Activated T-helper 9 cell treated with anti-CD3 and anti-CD28 coated beads, Interleukin-2, amount 50 U/mL, for 16 hours (primary cell): ENCODE measurements around the gene ABLIM3.
"Not testable (repeated sequence)": the region's sequence is repeated elsewhere in the genome, so short reads cannot be mapped to it uniquely, and the experiment has no call there.

Experiments
- DNase-seq: peaks from one replicate; pipeline ENCODE4 v3.0.0-alpha.2; 2020; ENCODE audit warnings: low read depth

Gene ABLIM3

DNA sequence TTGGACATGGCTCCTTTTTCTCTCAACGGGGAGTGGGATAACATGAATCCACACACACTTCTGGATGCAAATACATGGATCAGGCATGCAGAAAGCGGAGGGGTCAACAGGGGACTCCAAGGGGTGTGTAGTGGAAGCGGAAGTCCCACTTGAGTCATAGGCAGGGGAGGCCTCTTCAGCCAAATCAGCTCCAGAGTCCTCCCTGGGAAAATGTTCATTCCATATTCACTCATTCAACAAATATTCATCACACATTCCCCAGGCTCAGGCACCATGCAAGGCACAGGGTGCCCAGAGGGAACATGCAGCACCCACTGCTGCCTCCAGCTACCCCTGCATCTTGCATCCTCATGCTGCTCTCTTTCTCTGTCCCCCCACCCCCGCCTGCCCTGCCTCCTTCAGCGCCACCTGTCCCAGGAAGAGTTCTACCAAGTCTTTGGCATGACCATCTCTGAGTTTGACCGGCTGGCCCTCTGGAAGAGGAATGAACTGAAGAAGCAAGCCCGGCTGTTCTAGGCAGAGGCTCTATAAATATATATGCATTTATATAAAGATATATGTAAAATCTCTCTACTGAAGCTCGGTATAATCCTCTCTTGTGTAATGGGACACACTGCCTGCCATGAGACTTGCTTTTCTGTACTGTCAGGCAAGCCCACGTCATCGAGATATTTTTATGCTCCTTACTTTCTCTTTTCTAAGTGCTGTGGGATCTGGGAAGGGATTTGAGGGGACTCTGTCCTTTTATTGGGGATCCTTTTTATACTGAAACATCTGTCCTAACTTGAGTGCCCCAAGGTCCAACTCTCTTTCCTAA lies 116.8 kb downstream of the ABLIM3 start:
- DNase-seq, result no peak

DNA sequence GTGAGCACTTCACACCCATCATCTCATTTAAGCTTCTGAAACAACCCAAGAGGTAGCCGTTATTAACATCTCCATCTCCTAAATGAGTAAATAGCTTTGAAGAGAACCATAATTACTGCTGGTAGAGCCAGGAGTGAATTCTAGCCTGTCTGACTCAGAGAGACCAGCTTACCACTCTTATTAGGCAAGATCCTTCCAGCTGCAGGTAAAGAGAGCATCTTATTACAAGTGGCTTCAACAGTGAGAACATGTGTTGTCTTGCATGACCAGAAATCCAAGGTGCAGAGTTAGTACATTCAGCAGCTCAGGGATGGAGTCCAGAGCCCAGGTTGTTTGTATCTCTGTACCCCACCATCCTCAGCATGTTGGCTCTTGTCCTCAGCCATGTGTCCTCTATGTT lies 119.5 kb downstream of the ABLIM3 start:
- no peak for DNase-seq

DNA sequence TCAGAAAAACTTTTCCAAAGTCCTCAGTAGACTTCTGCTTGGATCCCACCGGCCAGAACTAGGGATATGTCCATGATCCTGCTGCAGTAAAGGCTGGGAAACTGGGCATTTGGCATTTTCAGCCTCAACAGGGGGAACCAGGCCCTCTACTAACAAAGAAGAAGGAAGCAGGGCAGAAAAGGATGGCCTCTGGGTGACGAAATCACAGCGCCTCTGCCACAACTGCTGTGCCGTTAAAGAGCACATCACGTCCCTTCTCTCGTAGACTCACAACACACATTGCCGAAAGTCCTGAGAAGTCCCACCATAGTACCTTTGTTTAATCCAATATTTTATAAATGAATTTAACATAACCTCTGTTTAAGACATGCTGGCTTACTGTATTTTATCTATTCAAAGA lies 120.0 kb downstream of the ABLIM3 start:
- no peak for DNase-seq

DNA sequence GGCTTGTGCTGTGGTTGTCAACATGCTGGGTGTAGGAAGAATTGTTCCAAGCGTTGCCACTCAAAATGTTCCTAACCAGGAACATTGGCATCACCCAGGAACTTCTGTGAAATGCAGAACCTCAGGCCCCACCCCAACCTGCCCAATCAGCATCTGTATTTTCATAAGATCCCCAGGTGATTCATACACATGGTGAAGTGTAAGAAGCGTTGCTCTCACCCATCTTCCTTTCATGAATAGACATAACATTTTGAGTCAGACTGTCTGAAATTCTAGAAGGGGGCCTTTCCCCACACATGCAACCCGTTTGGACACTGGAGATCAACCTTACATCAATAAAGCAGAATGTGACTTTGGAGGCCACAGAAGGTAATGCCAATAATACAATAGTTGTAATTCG lies 121.0 kb downstream of the ABLIM3 start:
- no peak for DNase-seq

DNA sequence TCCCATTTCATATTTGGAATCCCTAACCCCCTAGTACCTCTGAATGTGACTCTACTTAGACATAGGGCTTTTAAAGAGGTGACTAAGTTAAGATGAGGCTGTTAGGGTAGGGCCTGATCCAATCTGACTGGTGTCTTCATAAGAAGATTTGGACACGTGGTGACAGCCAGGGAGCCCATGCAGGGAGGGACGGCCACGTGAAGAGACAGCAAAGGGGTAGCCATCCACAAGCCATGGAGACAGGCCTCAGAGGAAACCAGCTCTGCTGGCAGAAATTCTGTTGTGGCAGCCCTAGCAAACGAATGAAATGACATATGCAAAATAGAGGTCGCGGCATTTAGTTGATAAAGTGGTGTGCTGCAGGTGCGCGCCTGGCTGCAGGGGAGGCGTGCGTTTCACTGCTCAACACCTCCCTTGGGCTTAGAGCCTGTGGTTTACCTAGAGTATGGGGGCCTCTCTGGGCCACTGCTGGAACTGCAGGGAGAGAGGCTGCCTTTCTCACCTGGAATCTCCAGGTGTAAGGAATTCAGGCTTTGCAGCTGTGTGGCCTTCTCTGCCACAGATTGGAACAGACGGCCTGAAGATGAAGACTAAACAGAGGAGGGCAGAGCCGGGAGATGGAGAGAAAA lies 123.3 kb downstream of the ABLIM3 start:
- DNase-seq, result peak; percentile 19

DNA sequence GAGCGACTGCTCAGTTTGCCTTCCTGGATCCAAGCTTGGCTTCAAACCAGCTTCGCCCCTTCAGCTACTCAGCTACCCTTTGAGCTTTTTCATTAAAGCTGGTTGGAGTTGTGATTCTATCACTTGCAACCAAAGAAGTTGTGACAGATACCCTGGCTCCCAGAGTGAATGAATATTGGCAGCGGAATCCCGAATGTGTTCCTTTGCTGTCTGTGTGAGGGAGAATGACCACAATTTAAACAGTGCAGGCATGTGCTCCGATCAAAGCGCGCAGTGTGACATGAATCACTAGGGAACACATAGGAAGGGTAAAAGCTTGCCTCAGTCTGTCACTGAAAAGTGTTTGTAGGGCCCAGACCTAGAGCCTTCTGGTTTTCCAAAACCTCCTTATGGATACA lies 123.8 kb downstream of the ABLIM3 start:
- no peak for DNase-seq

GRCh38 chr5:149265597-149265996 lies 124.3 kb downstream of the ABLIM3 start:
- DNase-seq, result no peak

- DNase-seq, result no peak
Measured at GRCh38 chr5:149267241-149267973, 126.1 kb downstream of the ABLIM3 start.

GRCh38 chr5:149268928-149269557 lies 127.8 kb downstream of the ABLIM3 start:
- DNase-seq, result no peak

GRCh38 chr5:149271195-149271715 lies 130.0 kb downstream of the ABLIM3 start:
- DNase-seq, result no peak

GRCh38 chr5:149271716-149272563 lies 130.6 kb downstream of the ABLIM3 start, which contains the start of gene AFAP1L1:
TSS of gene AFAP1L1 (plus strand) at chr5:149271859. CDS start at chr5:149271969, 110 bp downstream.
- no peak for DNase-seq

DNA sequence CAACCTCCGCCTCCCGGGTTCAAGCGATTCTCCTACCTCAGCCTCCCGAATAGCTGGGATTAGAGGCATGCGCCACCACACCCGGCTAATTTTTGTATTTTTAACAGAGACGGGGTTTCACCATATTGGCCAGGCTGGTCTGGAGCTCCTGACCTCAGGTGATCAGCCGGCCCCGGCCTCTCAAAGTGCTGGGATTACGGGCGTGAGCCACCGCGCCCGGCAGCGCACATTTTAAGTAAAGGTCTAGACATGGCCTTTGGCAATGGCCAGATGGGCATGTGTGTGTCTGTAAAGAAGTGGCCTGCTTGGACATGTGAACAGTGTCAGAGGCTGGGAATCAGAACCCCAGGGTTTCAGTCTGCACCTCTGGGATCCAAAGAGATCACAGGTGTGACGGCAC lies 131.5 kb downstream of the ABLIM3 start:
- not testable (repeated sequence) for DNase-seq

DNA sequence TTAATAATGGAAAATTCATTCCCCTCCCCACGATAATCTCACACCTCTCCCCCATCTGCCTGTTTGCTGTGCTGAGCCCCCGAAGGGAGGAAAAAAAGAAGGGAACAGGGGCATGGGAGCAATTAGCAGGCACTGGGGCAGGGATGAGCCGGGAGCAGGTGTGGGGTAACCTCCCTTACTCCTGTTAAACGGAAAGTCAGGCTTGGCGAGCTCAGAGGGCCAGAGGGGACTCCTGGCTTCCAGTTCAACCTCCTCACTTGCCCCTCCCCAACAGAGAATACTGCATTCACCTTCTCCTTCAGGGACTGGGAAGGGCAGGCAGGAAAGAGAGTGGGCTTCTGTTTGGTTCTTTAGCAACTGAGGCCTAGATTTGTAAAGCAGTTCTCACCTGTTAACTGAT lies 131.9 kb downstream of the ABLIM3 start:
- no peak for DNase-seq

DNA sequence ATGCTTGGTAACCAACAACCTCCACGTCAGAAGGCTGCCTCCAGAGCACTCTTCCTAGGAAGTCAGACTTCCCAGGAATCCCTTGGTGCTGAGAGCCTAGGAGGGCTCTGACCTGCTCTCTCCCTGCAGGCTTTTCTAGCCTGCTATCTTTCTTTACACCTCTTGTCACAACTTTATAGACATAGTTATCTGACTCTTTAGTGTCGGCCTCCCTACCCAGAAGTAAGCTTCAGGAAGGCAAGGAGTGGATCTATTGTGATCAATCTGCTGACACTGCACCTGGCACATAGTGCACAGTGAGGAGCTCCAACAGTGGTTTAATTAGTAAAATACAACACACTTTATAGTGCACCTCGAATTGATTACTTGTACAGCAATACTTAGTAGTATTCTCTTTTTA lies 132.7 kb downstream of the ABLIM3 start:
- no peak for DNase-seq

DNA sequence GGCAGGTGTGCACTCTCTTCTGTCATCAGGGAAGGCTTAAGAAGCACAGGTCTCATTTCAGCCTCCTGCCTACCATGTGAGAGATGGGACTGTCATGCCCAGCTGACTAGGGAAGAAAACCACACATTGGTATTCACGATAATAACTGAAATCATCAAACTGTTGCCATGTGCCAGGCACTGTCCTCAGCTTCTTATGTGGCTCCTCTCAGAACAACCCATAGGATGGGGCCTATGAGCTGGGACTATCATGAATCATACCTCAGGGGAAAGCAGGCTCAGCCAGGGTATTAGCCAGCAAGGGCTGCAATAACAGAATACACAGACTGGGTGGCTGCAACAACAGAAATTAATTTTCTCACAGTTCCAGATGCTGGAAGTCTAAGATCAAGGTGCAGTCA lies 133.6 kb downstream of the ABLIM3 start:
- no peak for DNase-seq

GRCh38 chr5:149277801-149278200 lies 136.5 kb downstream of the ABLIM3 start:
- DNase-seq, result no peak

DNA sequence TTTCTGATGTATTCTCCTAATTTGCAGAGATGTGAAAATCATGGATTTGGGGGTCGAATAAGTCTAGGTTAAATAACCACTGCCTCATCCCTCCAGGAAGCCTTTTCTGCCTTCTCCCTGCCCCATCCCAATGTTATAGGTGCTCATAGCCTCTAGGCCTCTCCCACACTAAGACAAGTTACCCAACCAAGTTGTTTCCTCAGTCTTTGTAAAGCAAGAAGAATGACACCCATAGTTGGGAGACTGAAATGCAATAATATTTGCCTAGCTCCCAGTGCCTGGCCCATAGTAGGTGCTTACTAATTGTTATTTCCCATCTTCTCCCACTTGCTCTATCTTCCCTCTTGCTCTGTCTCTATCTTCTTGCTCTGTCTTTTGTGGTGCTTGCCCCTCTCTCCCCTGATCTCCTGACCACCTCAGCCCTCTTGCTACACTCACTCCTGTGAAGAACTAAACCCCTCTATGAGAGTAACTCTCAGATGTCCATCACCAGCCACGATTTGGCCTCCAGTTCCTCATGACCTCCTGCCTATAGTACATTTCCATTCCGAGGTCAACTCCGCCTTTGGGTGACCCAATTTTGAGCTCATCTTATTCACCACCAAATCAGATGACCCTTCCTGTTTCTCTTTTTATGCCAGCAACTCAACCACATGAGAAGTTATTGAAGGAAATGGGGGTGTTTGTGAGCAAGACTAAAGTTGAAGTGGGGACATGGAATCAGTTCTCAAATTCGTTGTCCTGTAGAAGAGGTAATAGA lies 137.3 kb downstream of the ABLIM3 start:
- no peak for DNase-seq

GRCh38 chr5:149279661-149280060 lies 138.4 kb downstream of the ABLIM3 start:
- no peak for DNase-seq

- DNase-seq, result no peak
Measured at GRCh38 chr5:149280124-149280523, 138.8 kb downstream of the ABLIM3 start.

DNA sequence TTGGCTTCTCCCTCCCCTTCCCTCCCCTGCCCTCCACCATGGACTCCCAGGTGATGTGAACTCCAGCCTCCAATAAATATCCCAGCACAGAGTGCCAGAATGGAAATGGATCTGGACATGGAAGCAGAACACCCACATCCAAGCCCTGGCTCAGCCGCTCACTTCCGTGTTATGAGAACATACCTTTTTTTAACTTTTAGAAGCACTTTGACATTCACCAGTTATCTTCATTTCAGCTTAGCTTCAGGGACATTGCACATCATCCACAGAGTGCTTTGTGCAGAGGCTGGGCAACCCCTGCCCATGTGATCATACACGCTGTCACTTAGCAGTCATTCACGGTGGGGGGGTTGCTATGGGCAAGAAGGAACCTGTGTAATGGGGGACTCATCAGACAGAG lies 139.5 kb downstream of the ABLIM3 start:
- no peak for DNase-seq
